ENCODE results near the gene FMN1.

Gene FMN1

DNA sequence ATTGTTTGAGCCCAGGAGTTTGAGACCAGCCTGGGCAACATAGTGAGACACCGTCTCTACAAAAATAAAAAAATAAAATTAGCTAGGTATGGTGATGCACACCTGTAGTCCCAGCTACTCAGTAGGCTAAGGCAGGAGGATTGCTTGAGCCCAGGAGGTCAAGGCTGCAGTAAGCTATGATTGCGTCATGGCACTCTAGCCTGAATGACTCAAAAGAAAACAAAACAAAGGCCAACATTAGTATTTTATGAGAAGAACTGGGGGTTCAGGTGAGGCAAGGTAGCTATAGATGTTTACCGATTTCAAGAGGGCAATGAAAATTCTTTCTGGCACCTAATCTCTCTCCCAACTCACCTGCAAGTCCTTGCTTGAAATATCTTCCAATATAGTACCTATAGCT is 399.5 kb downstream of the FMN1 start:
- Histone ChIP-seq H3K27ac (ENCODE audit: low read depth in 2 of 2, low read length in 2 of 2) (no peak overlapping the region), H3K36me3 (ENCODE audit: control insufficient read depth in 2 of 2, insufficient read depth in 2 of 2, low read length in 2 of 2) (peaks cover 5 to 12% of the 10 kb centered on the region in 2 donors), H3K9ac (ENCODE audit: low read depth in 1 of 2, low read length in 2 of 2) (no peak overlapping the region), H3K9me3 (ENCODE audit: control insufficient read depth in 2 of 2, low read length in 2 of 2) (no peaks in the 10 kb centered on the region), H3K27me3 (ENCODE audit: control insufficient read depth in 2 of 2, insufficient read depth in 2 of 2, low read length in 2 of 2) (no peaks in the 10 kb centered on the region), H3K4me3 (ENCODE audit: low read length in 2 of 2) (no peak overlapping the region), H3K4me1 (ENCODE audit: control insufficient read depth in 2 of 2, insufficient read depth in 2 of 2, low read length in 2 of 2) (no peaks in the 10 kb centered on the region)

DNA sequence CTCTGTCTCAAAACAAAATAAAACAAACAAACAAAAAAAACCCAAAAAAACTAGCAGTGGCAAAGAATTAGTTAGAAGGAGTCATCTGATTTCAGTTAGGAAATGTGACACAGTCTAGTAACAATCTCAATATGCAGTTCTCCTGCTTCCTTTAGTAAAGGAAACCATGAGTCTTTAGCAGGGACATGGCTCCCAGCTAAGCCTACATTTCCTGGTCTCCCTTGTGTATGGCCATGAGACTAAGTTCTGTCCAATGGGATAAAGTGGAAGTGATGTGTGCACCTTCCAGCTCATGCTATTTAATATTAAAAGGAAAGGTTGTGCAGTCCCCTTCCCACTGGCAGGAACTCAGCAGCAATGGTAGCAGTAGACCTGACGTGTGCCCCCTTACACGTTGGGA is 402.1 kb downstream of the FMN1 start:
- no peaks in the 10 kb centered on the region for H3K27me3 ChIP-seq (ENCODE audit: control insufficient read depth in 2 of 2, insufficient read depth in 2 of 2, low read length in 2 of 2)
- no peak overlapping the region for H3K4me3 ChIP-seq (ENCODE audit: low read length in 2 of 2)
- H3K9me3 ChIP-seq (ENCODE audit: control insufficient read depth in 2 of 2, low read length in 2 of 2): no peaks in the 10 kb centered on the region
- H3K9ac ChIP-seq (ENCODE audit: low read depth in 1 of 2, low read length in 2 of 2): no peak overlapping the region
- H3K4me1 ChIP-seq (ENCODE audit: control insufficient read depth in 2 of 2, insufficient read depth in 2 of 2, low read length in 2 of 2): no peaks in the 10 kb centered on the region
- peaks cover 5% of the 10 kb centered on the region in 2 donors for H3K36me3 ChIP-seq (ENCODE audit: control insufficient read depth in 2 of 2, insufficient read depth in 2 of 2, low read length in 2 of 2)
- H3K27ac ChIP-seq (ENCODE audit: low read depth in 2 of 2, low read length in 2 of 2): no peak overlapping the region

GRCh38 chr15:32790352-32790999 is 404.0 kb downstream of the FMN1 start:
- H3K36me3 ChIP-seq (ENCODE audit: control insufficient read depth in 2 of 2, insufficient read depth in 2 of 2, low read length in 2 of 2): peaks cover 3 to 5% of the 10 kb centered on the region in 2 donors
- H3K4me1 ChIP-seq (ENCODE audit: control insufficient read depth in 2 of 2, insufficient read depth in 2 of 2, low read length in 2 of 2): no peaks in the 10 kb centered on the region
- H3K9me3 ChIP-seq (ENCODE audit: control insufficient read depth in 2 of 2, low read length in 2 of 2): no peaks in the 10 kb centered on the region
- no peak overlapping the region for H3K27ac ChIP-seq (ENCODE audit: low read depth in 2 of 2, low read length in 2 of 2)
- H3K27me3 ChIP-seq (ENCODE audit: control insufficient read depth in 2 of 2, insufficient read depth in 2 of 2, low read length in 2 of 2): no peaks in the 10 kb centered on the region
- H3K9ac ChIP-seq (ENCODE audit: low read depth in 1 of 2, low read length in 2 of 2): no peak overlapping the region
- no peak overlapping the region for H3K4me3 ChIP-seq (ENCODE audit: low read length in 2 of 2)

GRCh38 chr15:32787949-32788348 is 406.6 kb downstream of the FMN1 start:
- Histone ChIP-seq H3K36me3 (ENCODE audit: control insufficient read depth in 2 of 2, insufficient read depth in 2 of 2, low read length in 2 of 2) (peaks cover 5% of the 10 kb centered on the region in 2 donors), H3K4me3 (ENCODE audit: low read length in 2 of 2) (no peak overlapping the region), H3K4me1 (ENCODE audit: control insufficient read depth in 2 of 2, insufficient read depth in 2 of 2, low read length in 2 of 2) (no peaks in the 10 kb centered on the region), H3K9ac (ENCODE audit: low read depth in 1 of 2, low read length in 2 of 2) (no peak overlapping the region), H3K27me3 (ENCODE audit: control insufficient read depth in 2 of 2, insufficient read depth in 2 of 2, low read length in 2 of 2) (no peaks in the 10 kb centered on the region), H3K27ac (ENCODE audit: low read depth in 2 of 2, low read length in 2 of 2) (no peak overlapping the region), H3K9me3 (ENCODE audit: control insufficient read depth in 2 of 2, low read length in 2 of 2) (no peaks in the 10 kb centered on the region)

DNA sequence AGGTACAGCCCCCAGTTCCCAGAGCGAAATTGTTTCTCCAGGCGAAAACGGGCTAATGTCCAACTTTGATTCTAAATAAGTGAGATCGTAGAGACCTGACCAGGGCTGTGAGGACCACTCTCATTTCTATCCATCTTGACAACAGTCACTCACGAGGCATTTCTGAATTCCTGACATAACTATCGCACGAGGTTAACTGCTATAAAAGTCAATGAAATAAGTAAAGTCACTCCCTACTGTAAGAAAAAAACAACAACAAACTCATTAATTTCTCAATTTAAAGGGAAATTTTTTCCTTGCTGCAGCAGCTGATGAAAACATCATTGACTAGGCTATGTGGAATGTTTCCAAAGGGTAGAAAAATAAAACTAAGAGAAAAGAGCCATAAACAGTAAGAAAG is 407.6 kb downstream of the FMN1 start:
- H3K4me1 ChIP-seq (ENCODE audit: control insufficient read depth in 2 of 2, insufficient read depth in 2 of 2, low read length in 2 of 2): no peaks in the 10 kb centered on the region
- no peaks in the 10 kb centered on the region for H3K9me3 ChIP-seq (ENCODE audit: control insufficient read depth in 2 of 2, low read length in 2 of 2)

DNA sequence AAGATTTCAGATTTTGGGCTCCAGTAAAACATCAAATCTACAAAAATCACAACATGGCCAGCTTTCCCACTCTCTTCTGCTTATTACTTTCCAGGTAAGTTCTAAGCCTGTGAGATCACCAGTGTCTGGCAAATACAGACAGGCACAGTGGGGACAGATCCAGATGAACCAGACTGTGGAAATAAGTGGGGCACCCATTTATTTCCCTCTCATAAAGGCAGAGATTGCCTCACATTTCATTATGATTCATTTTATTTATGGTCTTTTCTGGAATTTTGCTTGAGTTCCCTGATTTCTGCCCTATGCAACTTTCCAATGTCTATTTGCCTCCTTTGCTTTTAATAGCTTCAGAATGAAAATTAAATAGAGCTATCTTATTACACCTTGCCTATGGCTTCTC is 409.9 kb downstream of the FMN1 start:
- Histone ChIP-seq H3K9ac (ENCODE audit: low read depth in 1 of 2, low read length in 2 of 2) (no peak overlapping the region), H3K36me3 (ENCODE audit: control insufficient read depth in 2 of 2, insufficient read depth in 2 of 2, low read length in 2 of 2) (peaks cover 2 to 6% of the 10 kb centered on the region in 2 donors), H3K4me1 (ENCODE audit: control insufficient read depth in 2 of 2, insufficient read depth in 2 of 2, low read length in 2 of 2) (no peaks in the 10 kb centered on the region), H3K9me3 (ENCODE audit: control insufficient read depth in 2 of 2, low read length in 2 of 2) (no peaks in the 10 kb centered on the region), H3K27me3 (ENCODE audit: control insufficient read depth in 2 of 2, insufficient read depth in 2 of 2, low read length in 2 of 2) (no peaks in the 10 kb centered on the region), H3K4me3 (ENCODE audit: low read length in 2 of 2) (no peak overlapping the region), H3K27ac (ENCODE audit: low read depth in 2 of 2, low read length in 2 of 2) (no peak overlapping the region)

More for the DNA sequence above, 407.6 kb downstream of the FMN1 start:
- H3K27me3 ChIP-seq (ENCODE audit: control insufficient read depth in 2 of 2, insufficient read depth in 2 of 2, low read length in 2 of 2): no peaks in the 10 kb centered on the region
- no peak overlapping the region for H3K27ac ChIP-seq (ENCODE audit: low read depth in 2 of 2, low read length in 2 of 2)
- no peak overlapping the region for H3K4me3 ChIP-seq (ENCODE audit: low read length in 2 of 2)
- peaks cover 5 to 7% of the 10 kb centered on the region in 2 donors for H3K36me3 ChIP-seq (ENCODE audit: control insufficient read depth in 2 of 2, insufficient read depth in 2 of 2, low read length in 2 of 2)
- no peak overlapping the region for H3K9ac ChIP-seq (ENCODE audit: low read depth in 1 of 2, low read length in 2 of 2)

GRCh38 chr15:32781781-32782180 is 412.7 kb downstream of the FMN1 start:
- Histone ChIP-seq H3K9ac (ENCODE audit: low read depth in 1 of 2, low read length in 2 of 2) (no peak overlapping the region), H3K36me3 (ENCODE audit: control insufficient read depth in 2 of 2, insufficient read depth in 2 of 2, low read length in 2 of 2) (peaks cover 2 to 8% of the 10 kb centered on the region in 2 donors), H3K9me3 (ENCODE audit: control insufficient read depth in 2 of 2, low read length in 2 of 2) (peaks cover 0 to 2% of the 10 kb centered on the region in 2 donors), H3K27ac (ENCODE audit: low read depth in 2 of 2, low read length in 2 of 2) (no peak overlapping the region), H3K27me3 (ENCODE audit: control insufficient read depth in 2 of 2, insufficient read depth in 2 of 2, low read length in 2 of 2) (no peaks in the 10 kb centered on the region), H3K4me3 (ENCODE audit: low read length in 2 of 2) (no peak overlapping the region), H3K4me1 (ENCODE audit: control insufficient read depth in 2 of 2, insufficient read depth in 2 of 2, low read length in 2 of 2) (no peaks in the 10 kb centered on the region)

- H3K9me3 ChIP-seq (ENCODE audit: control insufficient read depth in 2 of 2, low read length in 2 of 2): peaks cover 0 to 2% of the 10 kb centered on the region in 2 donors
- H3K36me3 ChIP-seq (ENCODE audit: control insufficient read depth in 2 of 2, insufficient read depth in 2 of 2, low read length in 2 of 2): peaks cover 12 to 21% of the 10 kb centered on the region in 2 donors
- no peak overlapping the region for H3K4me3 ChIP-seq (ENCODE audit: low read length in 2 of 2)
- no peak overlapping the region for H3K9ac ChIP-seq (ENCODE audit: low read depth in 1 of 2, low read length in 2 of 2)
- H3K4me1 ChIP-seq (ENCODE audit: control insufficient read depth in 2 of 2, insufficient read depth in 2 of 2, low read length in 2 of 2): no peaks in the 10 kb centered on the region
- H3K27ac ChIP-seq (ENCODE audit: low read depth in 2 of 2, low read length in 2 of 2): no peak overlapping the region
- no peaks in the 10 kb centered on the region for H3K27me3 ChIP-seq (ENCODE audit: control insufficient read depth in 2 of 2, insufficient read depth in 2 of 2, low read length in 2 of 2)
Observed at GRCh38 chr15:32778391-32779176, 415.9 kb downstream of the FMN1 start.

DNA sequence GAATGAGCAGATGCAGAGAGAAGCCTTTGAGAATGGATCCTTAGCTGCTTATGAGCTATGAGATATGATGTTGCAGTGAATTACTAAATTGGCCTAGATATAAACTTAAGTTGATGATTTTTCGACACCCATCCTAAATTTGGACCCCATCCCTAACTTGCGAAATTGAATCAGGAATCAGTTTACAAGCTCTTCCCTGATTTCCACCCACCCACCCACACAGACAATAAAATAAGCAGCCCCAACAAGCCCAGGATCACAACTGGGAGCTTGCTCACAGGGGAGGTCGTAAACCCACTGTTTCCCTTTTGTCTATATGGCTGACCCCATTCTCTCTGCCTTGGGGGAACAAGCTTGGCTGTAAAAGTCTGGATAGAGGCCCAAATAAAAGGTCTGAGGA is 419.4 kb downstream of the FMN1 start:
- no peak overlapping the region for H3K4me3 ChIP-seq (ENCODE audit: low read length in 2 of 2)
- no peaks in the 10 kb centered on the region for H3K4me1 ChIP-seq (ENCODE audit: control insufficient read depth in 2 of 2, insufficient read depth in 2 of 2, low read length in 2 of 2)
- no peaks in the 10 kb centered on the region for H3K27me3 ChIP-seq (ENCODE audit: control insufficient read depth in 2 of 2, insufficient read depth in 2 of 2, low read length in 2 of 2)
- H3K9me3 ChIP-seq (ENCODE audit: control insufficient read depth in 2 of 2, low read length in 2 of 2): peaks cover 0 to 2% of the 10 kb centered on the region in 2 donors
- H3K27ac ChIP-seq (ENCODE audit: low read depth in 2 of 2, low read length in 2 of 2): no peak overlapping the region
- peaks cover 17 to 28% of the 10 kb centered on the region in 2 donors for H3K36me3 ChIP-seq (ENCODE audit: control insufficient read depth in 2 of 2, insufficient read depth in 2 of 2, low read length in 2 of 2)
- no peak overlapping the region for H3K9ac ChIP-seq (ENCODE audit: low read depth in 1 of 2, low read length in 2 of 2)

DNA sequence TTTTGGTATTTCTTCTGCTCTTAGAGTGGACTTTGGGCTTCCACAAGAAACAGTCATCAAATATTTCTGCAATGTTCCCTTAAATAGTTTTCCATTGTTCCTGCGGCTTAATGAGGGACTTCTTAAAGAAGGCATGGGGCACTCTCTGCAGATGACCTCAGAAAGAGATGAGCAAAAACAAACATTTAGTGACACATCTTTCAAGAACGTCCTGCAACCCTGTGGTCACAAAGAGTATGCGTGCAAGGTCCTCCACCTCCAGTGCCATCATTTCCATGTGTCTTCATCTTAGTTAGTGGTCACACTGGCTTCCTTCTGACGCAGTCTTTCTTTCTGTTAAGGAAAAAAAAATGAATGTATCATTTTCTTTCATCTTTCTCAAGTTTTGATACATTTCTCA is 420.5 kb downstream of the FMN1 start:
- H3K36me3 ChIP-seq (ENCODE audit: control insufficient read depth in 2 of 2, insufficient read depth in 2 of 2, low read length in 2 of 2): peaks cover 17 to 28% of the 10 kb centered on the region in 2 donors
- no peaks in the 10 kb centered on the region for H3K27me3 ChIP-seq (ENCODE audit: control insufficient read depth in 2 of 2, insufficient read depth in 2 of 2, low read length in 2 of 2)
- H3K4me1 ChIP-seq (ENCODE audit: control insufficient read depth in 2 of 2, insufficient read depth in 2 of 2, low read length in 2 of 2): no peaks in the 10 kb centered on the region
- no peak overlapping the region for H3K9ac ChIP-seq (ENCODE audit: low read depth in 1 of 2, low read length in 2 of 2)
- H3K4me3 ChIP-seq (ENCODE audit: low read length in 2 of 2): no peak overlapping the region
- H3K27ac ChIP-seq (ENCODE audit: low read depth in 2 of 2, low read length in 2 of 2): no peak overlapping the region
- H3K9me3 ChIP-seq (ENCODE audit: control insufficient read depth in 2 of 2, low read length in 2 of 2): peaks cover 0 to 2% of the 10 kb centered on the region in 2 donors
